DMS53 treated with DMSO at 0.1 percent for 48 hours (cell line): ENCODE measurements around the gene FGFRL1.
A peak's percentile ranks its signal among the peaks of the same experiment; 100 is the strongest.

Source experiments
- DNase-seq: peaks from one replicate; lab custom pipeline; 2025; ENCODE audit not compliant: unreplicated experiment; lab: John Stamatoyannopoulos, UW

The FGFRL1 gene

GRCh38 chr4:1062419-1062818, 51.0 kb downstream of the FGFRL1 start:
- no peak for DNase-seq

GRCh38 chr4:1065732-1066131, 54.3 kb downstream of the FGFRL1 start:
- no peak for DNase-seq

- DNase-seq = no peak
These were observed 58.0 kb downstream of the FGFRL1 start for GRCh38 chr4:1069394-1069793.

GRCh38 chr4:1072830-1073446, 61.5 kb downstream of the FGFRL1 start:
- peak; percentile 77 for DNase-seq

GRCh38 chr4:1074077-1074476, 62.7 kb downstream of the FGFRL1 start:
- no peak for DNase-seq

- no peak for DNase-seq
These were observed 63.8 kb downstream of the FGFRL1 start for GRCh38 chr4:1075225-1075624.

GRCh38 chr4:1075809-1076699, 64.6 kb downstream of the FGFRL1 start:
- no peak for DNase-seq
